Measurements from ENCODE around the gene RNF157. TPM values are rescaled to one million over a fixed set of nuclear protein-coding genes. Genes with fewer than 3 reads are reported as not detected.

RNF157 gene
- total RNA-seq: 0.32 TPM

- peak; percentile 66 for ATAC-seq
Measured at GRCh38 chr17:76240461-76241203, at the start of gene RNF157. RNF157 (minus strand) TSS chr17:76240493; CDS start chr17:76240240, 253 bp downstream.

- ATAC-seq: no peak
Measured at GRCh38 chr17:76281573-76282371, 41.5 kb upstream of the RNF157 start.

- no peak for ATAC-seq
Measured at GRCh38 chr17:76280650-76281049, 40.4 kb upstream of the RNF157 start.

- no peak for ATAC-seq
Measured at GRCh38 chr17:76279742-76280287, 39.5 kb upstream of the RNF157 start.

- ATAC-seq: peak; percentile 55
Measured at GRCh38 chr17:76278952-76279741, 38.9 kb upstream of the RNF157 start.

- ATAC-seq: no peak
Measured at GRCh38 chr17:76278268-76278908, 38.1 kb upstream of the RNF157 start.

- no peak for ATAC-seq
Measured at GRCh38 chr17:76277300-76278267, 37.3 kb upstream of the RNF157 start.

GRCh38 chr17:76276461-76277299, 36.4 kb upstream of the RNF157 start:
- ATAC-seq: no peak

- ATAC-seq: no peak
Measured at GRCh38 chr17:76276069-76276431, 35.8 kb upstream of the RNF157 start.

GRCh38 chr17:76275382-76276068, 35.2 kb upstream of the RNF157 start:
- no peak for ATAC-seq

- ATAC-seq: no peak
Measured at GRCh38 chr17:76274112-76274956, 34.0 kb upstream of the RNF157 start.

- peak; percentile 0 for ATAC-seq
Measured at GRCh38 chr17:76273445-76274111, 33.3 kb upstream of the RNF157 start.

- peak; percentile 17 for ATAC-seq
Measured at GRCh38 chr17:76272541-76273444, 32.5 kb upstream of the RNF157 start.

- ATAC-seq: peak; percentile 28
Measured at GRCh38 chr17:76271669-76272540, 31.6 kb upstream of the RNF157 start.

GRCh38 chr17:76270770-76271668, 30.7 kb upstream of the RNF157 start:
- no peak for ATAC-seq

Data from esophagus mucosa (tissue), 1 donor.